Prostate gland (tissue), 2 donors: ENCODE results near the gene IFRD2.

ENCODE experiments used
- CTCF ChIP-seq, 4 experiments: fragments of 200-600 bp in 2 of 4; fragments of 450-650 bp in 2 of 4; sonication (generic) in 2 of 4; IDR thresholded peaks; 1 replicate in 3 of 4; 2 replicates in 1 of 4; pipeline ENCODE4 v1.5.1; 2016 to 2019; ENCODE audit warnings: antibody characterized with exemption in 4 of 4, mild to moderate bottlenecking in 2 of 4, moderate library complexity in 2 of 4
- POLR2A ChIP-seq: fragments of 450-650 bp; IDR thresholded peaks from one replicate; pipeline ENCODE4 v1.6.1; 2016; ENCODE audit warnings: antibody characterized with exemption, mild to moderate bottlenecking

DNA sequence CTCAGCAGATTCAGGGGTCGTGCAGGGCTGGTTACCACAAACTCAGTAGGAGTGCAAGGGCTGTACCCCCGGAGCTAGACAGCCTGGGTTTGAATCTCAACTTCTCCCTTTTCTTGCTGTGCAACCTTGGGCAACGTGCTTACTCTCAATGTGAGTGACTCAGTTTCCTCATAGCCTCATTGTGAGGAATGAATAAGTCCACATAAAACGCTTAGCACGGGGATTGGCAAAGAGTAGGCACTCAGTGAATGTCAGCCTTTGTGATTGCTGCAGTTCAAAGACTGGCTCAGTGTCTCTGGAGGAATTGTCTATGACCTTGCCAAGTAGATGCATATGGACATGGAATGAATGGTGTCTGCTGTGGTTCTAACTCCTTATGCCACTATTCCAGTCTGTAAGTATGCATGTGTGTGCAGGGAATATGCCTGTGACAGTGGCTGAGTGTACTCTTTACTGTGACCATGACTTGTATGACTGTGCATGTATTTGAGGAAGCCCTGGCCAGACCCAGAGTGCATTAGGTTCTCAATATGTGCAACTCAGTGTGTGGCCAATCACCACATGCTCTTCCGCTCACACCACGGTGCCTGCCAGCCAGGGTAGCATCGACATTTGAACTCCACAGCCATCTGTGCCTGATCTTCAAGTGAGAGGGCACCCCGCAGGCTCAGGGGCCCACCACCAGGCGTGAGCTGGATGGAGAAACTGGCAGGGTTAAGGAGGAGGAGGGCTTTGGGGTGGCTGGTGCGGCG is 7.9 kb upstream of the IFRD2 start:
- no peak for TF ChIP-seq POLR2A
- no peak for TF ChIP-seq CTCF (IDR thresholded peaks at IDR 0.05)
